ENCODE measurements around the gene HDAC11. TPM values are rescaled to one million over a fixed set of nuclear protein-coding genes. Genes with fewer than 3 reads are reported as not detected.
"Not testable (repeated sequence)": the region's sequence is repeated elsewhere in the genome, so short reads cannot be mapped to it uniquely, and the experiment has no call there.

HDAC11 gene
- total RNA-seq, 2 donors from 2014 or later = 19.4 to 26.9 TPM

DNA sequence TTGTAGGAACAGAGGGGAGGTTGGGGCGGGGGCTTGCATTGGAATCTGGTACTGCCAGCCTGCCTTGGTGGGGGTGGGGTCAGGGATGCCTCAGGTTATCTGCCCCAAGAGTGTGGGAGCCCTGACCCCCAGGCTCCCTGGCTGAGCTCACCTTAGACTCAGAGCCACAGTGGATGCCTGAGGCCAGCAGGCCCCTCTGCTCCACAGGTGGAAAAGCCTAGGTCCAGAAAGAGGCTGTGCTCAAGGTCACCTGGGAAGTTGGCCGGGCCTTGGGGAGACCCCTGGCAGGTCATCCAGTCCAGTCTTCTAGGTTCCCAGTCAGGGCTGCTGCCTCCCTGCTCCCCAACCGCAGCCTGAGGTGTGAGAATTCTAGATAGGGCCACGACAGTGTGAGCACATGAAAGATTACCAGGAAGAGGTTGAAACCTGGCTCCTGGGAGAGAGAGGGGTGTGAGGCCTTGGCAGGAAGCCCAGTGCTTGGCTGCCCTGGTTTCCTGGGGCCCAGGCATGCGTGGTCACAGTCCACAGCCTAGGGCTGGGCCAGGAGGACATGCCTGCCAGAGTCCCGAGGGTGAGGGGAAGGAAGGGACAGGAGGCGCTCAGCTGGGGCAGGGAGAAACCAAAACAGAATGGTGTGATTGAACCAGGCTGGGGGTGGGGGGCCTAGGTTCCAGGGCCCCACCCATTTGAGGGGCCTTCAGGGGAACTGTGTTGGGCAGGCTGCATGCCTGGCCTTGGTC, 4.9 kb downstream of the HDAC11 start:
- no peaks in the 10 kb centered on the region for H3K27me3 ChIP-seq (replicated peaks; ENCODE audit: insufficient read depth)
- no peaks in the 10 kb centered on the region for H3K9me3 ChIP-seq
- DNase-seq (ENCODE audit: low spot score) = peak; percentile 85
- WGBS = 18% methylated on average over 6 of the region's 7 CpGs
- TF ChIP-seq, protein P1, sequence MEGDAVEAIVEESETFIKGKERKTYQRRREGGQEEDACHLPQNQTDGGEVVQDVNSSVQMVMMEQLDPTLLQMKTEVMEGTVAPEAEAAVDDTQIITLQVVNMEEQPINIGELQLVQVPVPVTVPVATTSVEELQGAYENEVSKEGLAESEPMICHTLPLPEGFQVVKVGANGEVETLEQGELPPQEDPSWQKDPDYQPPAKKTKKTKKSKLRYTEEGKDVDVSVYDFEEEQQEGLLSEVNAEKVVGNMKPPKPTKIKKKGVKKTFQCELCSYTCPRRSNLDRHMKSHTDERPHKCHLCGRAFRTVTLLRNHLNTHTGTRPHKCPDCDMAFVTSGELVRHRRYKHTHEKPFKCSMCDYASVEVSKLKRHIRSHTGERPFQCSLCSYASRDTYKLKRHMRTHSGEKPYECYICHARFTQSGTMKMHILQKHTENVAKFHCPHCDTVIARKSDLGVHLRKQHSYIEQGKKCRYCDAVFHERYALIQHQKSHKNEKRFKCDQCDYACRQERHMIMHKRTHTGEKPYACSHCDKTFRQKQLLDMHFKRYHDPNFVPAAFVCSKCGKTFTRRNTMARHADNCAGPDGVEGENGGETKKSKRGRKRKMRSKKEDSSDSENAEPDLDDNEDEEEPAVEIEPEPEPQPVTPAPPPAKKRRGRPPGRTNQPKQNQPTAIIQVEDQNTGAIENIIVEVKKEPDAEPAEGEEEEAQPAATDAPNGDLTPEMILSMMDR (IDR thresholded peaks at IDR 0.05) = no peak
- TF ChIP-seq POLR2A (IDR thresholded peaks at IDR 0.05) = peak; percentile 49
- peak; percentile 82 for TF ChIP-seq POLR2AphosphoS5 (IDR thresholded peaks at IDR 0.05)
- H3K4me3 ChIP-seq = no peak overlapping the region
- H3K36me3 ChIP-seq = no peaks in the 10 kb centered on the region
- H3K27ac ChIP-seq = peak overlapping the region; percentile 31 to 60
- no peaks in the 10 kb centered on the region for H3K4me1 ChIP-seq (replicated peaks)
- intact Hi-C loops (cut with DNase I) = no loop called here

DNA sequence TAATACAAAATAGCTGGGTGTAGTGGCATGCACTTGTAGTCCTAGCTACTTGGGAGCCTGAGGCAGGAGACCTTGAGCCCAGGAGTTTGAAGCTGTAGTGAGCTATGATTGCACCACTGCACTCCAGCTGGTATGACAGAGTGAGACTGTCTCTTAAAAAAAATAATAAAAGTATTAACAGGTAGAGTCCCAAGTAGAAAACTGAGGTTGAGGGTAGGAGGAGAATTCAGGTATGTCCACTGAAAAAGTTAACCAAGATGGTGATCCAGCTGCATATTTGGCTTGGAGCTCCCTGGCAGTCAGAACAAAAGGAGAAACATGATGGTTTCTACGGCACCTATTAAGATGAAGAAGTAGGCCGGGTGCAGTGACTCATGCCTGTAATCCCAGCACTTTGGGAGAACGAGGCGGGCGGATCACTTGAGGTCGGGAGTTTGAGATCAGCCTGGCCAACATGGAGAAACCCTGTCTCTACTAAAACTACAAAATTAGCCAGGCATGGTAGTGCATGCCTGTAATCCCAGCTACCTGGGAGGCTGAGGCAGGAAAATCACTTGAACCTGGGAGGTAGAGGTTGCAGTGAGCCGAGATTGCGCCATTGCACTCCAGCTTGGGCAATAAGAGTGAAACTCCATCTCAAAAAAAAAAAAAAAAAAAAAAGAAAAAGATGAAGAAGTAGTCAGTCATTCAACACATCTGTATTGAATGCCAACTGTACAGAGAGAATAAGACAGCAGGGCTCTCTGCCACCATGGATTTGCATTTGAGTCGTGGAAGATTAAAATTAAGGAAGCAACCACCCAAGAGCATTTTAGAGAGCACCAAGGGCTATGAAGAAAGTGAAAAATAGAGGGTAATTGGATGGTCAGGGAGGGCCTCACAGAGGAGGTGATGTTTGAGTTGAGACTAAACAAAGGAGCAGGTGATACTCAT, 5.8 kb downstream of the HDAC11 start:
- not testable (repeated sequence) for DNase-seq (ENCODE audit: low spot score)

DNA sequence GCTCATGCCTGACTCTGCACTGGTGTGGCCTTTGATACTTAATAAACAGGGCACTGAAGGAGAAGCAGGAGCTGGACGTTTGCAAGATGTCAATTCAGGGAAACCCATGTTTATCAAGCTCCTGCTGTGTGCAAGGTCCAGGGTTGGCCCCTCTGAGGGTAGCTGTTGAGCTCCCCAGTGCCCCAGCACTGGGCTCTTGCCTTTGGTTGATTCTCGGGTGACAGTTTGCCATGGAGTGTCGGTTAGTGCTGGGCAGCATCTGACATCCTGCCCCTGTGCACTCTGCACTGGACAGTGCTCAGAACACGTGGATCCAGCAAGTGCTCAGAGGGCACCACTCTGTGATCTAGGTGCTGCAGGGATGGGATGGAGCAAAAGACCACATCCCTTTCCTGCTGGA, 7.3 kb downstream of the HDAC11 start:
- Histone ChIP-seq H3K27me3 (replicated peaks; ENCODE audit: insufficient read depth) (no peaks in the 10 kb centered on the region), H3K9me3 (no peaks in the 10 kb centered on the region), H3K4me3 (no peak overlapping the region), H3K36me3 (no peaks in the 10 kb centered on the region), H3K4me1 (replicated peaks) (no peaks in the 10 kb centered on the region), H3K27ac (no peak overlapping the region)
- 82% methylated on average over 4 of the region's 4 CpGs for WGBS
- DNase-seq (ENCODE audit: low spot score) = no peak
- TF ChIP-seq POLR2AphosphoS5 (IDR thresholded peaks at IDR 0.05) (no peak), POLR2A (IDR thresholded peaks at IDR 0.05) (no peak)
- TF ChIP-seq, protein P1 (IDR thresholded peaks at IDR 0.05) = no peak
- intact Hi-C loops (cut with DNase I) = no loop called here

More for the DNA sequence above, 5.8 kb downstream of the HDAC11 start:
- H3K27ac ChIP-seq = peak overlapping the region; percentile 31 to 60
- WGBS = 62% methylated on average over 9 of the region's 9 CpGs
- H3K27me3 ChIP-seq (replicated peaks; ENCODE audit: insufficient read depth); H3K36me3 ChIP-seq; H3K4me3 ChIP-seq; intact Hi-C loops (cut with DNase I); H3K9me3 ChIP-seq; H3K4me1 ChIP-seq (replicated peaks): not testable (repeated sequence)

DNA sequence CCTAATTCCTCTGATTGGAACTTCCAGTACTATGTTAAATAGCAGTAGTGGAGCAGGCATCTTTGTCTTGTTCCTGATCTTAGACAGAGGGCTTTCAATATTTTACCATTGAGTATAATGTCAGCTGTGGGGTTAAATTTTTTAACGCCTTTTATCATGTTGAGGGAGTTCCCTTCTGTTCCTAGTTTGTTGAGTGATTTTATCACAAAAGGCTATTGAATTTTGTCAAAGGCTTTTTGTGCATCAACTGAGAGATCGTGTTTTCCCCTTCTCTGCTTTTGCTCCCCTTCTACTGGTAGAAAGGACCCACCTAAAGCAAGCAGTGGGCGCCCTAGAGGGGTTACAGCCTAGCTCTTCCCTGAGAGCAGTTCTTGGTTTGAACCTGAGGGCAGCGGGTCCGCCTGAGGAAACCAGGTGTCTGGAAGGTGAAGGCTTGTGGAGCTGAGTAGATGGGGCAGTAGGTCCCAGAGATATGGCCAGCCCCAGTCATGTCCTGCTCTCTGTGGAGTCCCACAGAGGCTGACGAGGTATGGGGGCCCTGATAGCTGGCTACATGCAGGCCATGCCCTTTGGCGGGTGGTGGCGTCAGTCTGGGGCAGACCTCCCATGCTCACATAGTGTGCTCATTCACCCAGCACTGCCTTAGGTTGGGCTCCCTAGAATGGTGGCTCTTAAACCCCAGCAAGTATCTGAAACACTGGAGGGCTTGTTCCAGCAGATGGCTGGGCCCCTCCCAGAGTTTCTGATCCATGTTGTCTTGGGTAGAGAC, 11.3 kb downstream of the HDAC11 start:
- Histone ChIP-seq H3K27ac (no peak overlapping the region), H3K4me1 (replicated peaks) (no peaks in the 10 kb centered on the region), H3K4me3 (no peak overlapping the region), H3K9me3 (no peaks in the 10 kb centered on the region), H3K27me3 (replicated peaks; ENCODE audit: insufficient read depth) (no peaks in the 10 kb centered on the region), H3K36me3 (no peaks in the 10 kb centered on the region)
- 88% methylated on average over 6 of the region's 8 CpGs for WGBS
- no peak for TF ChIP-seq POLR2AphosphoS5 (IDR thresholded peaks at IDR 0.05)
- TF ChIP-seq, protein P1 (IDR thresholded peaks at IDR 0.05) = no peak
- TF ChIP-seq POLR2A (IDR thresholded peaks at IDR 0.05) = no peak
- no peak for DNase-seq (ENCODE audit: low spot score)
- intact Hi-C loops (cut with DNase I) = no loop called here

DNA sequence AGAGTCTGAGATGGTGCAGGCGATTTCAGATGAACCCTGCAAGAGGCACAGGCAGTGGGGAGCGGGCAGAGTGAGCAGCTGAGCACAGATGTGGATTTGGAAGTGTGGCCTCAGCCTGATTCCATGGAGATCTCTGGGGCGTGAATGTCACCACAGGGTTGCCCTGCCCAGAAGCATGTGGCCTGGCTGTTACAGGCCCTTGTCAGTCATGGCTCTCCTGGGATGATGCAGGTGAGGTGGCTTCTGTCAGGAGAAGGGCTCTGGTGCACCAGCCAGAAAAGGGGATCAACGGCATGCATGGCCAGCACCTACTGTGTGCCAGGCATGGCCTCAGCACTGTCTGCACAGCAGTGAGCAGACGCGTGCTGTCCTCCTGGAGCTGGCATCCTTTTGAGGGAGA, 11.9 kb downstream of the HDAC11 start:
- no peaks in the 10 kb centered on the region for H3K36me3 ChIP-seq
- no peaks in the 10 kb centered on the region for H3K4me1 ChIP-seq (replicated peaks)
- no peak overlapping the region for H3K4me3 ChIP-seq
- DNase-seq (ENCODE audit: low spot score) = no peak
- H3K27ac ChIP-seq = no peak overlapping the region
- TF ChIP-seq POLR2AphosphoS5 (IDR thresholded peaks at IDR 0.05) = no peak
- no peak for TF ChIP-seq POLR2A (IDR thresholded peaks at IDR 0.05)
- TF ChIP-seq, protein P1 (IDR thresholded peaks at IDR 0.05) = no peak
- no peaks in the 10 kb centered on the region for H3K27me3 ChIP-seq (replicated peaks; ENCODE audit: insufficient read depth)
- intact Hi-C loops (cut with DNase I) = no loop called here
- 90% methylated on average over 6 of the region's 6 CpGs for WGBS
- H3K9me3 ChIP-seq = no peaks in the 10 kb centered on the region

Measured in prostate gland (tissue), 2 donors.